Parathyroid adenoma (tissue), 2 donors: ENCODE data around the gene CHMP6.

Experiments used
- H2AFZ ChIP-seq: fragments of 300-600 bp; sonication (generic); one replicate; pipeline ENCODE4 v1.7.0; 2017; ENCODE audit warnings: antibody characterized with exemption, mild to moderate bottlenecking
- H3K27ac ChIP-seq: fragments of 300-600 bp; sonication (generic); one replicate; pipeline ENCODE4 v1.7.0; 2017
- H3K27me3 ChIP-seq: fragments of 300-600 bp; sonication (generic); one replicate; pipeline ENCODE4 v1.7.0; 2017; ENCODE audit warnings: low read length; ENCODE audit not compliant: control insufficient read depth, insufficient read depth
- H3K36me3 ChIP-seq: fragments of 300-600 bp; sonication (generic); one replicate; pipeline ENCODE4 v1.7.0; 2017; ENCODE audit warnings: low read length; ENCODE audit not compliant: control insufficient read depth, insufficient read depth
- H3K4me1 ChIP-seq: fragments of 300-600 bp; sonication (generic); one replicate; pipeline ENCODE4 v1.7.0; 2017; ENCODE audit warnings: control low read depth
- H3K4me2 ChIP-seq: fragments of 300-600 bp; sonication (generic); one replicate; pipeline ENCODE4 v1.7.0; 2017; ENCODE audit warnings: low read length
- H3K4me3 ChIP-seq: fragments of 300-600 bp; sonication (generic); one replicate; pipeline ENCODE4 v1.7.0; 2017; ENCODE audit warnings: low read depth, low read length
- H3K79me2 ChIP-seq: fragments of 300-600 bp; sonication (generic); one replicate; pipeline ENCODE4 v1.7.0; 2017; ENCODE audit warnings: control low read depth
- H3K9ac ChIP-seq: fragments of 300-600 bp; sonication (generic); one replicate; pipeline ENCODE4 v1.7.0; 2017; ENCODE audit warnings: mild to moderate bottlenecking
- H3K9me3 ChIP-seq: fragments of 300-600 bp; sonication (generic); one replicate; pipeline ENCODE4 v1.7.0; 2017; ENCODE audit warnings: low read length; ENCODE audit not compliant: control insufficient read depth
- TF ChIP-seq, protein P1 (sequence below): fragments of 300-600 bp; sonication (generic); IDR thresholded peaks from one replicate; pipeline ENCODE4 v1.7.0; 2017; ENCODE audit warnings: antibody characterized with exemption, mild to moderate bottlenecking
- donor health status: primary hyperparathyroidism.

The CHMP6 gene

DNA sequence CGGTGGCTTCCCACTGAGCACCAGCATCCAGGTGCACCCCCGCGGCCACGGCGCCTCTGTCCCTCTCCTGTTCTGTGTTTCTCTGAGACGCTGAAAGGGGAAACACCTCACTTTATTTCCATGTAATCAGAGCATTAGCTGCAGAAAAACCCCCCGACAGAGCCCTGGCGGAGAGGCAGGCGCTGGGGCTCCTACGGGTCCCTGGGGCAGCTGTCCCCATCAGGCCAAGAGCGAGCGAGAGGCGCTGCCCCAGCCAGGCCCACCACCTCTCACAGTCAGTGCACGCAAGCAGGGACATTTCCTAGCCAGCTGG lies 27.1 kb upstream of the CHMP6 start:
- Histone ChIP-seq H3K9ac (no peak overlapping the region), H3K4me1 (peaks cover 4% of the 10 kb centered on the region), H3K79me2 (no peaks in the 10 kb centered on the region), H3K27ac (no peak overlapping the region), H2AFZ (no peak overlapping the region), H3K9me3 (no peaks in the 10 kb centered on the region), H3K4me3 (no peak overlapping the region), H3K27me3 (no peaks in the 10 kb centered on the region), H3K4me2 (no peak overlapping the region), H3K36me3 (no peaks in the 10 kb centered on the region)
- TF ChIP-seq, protein P1, sequence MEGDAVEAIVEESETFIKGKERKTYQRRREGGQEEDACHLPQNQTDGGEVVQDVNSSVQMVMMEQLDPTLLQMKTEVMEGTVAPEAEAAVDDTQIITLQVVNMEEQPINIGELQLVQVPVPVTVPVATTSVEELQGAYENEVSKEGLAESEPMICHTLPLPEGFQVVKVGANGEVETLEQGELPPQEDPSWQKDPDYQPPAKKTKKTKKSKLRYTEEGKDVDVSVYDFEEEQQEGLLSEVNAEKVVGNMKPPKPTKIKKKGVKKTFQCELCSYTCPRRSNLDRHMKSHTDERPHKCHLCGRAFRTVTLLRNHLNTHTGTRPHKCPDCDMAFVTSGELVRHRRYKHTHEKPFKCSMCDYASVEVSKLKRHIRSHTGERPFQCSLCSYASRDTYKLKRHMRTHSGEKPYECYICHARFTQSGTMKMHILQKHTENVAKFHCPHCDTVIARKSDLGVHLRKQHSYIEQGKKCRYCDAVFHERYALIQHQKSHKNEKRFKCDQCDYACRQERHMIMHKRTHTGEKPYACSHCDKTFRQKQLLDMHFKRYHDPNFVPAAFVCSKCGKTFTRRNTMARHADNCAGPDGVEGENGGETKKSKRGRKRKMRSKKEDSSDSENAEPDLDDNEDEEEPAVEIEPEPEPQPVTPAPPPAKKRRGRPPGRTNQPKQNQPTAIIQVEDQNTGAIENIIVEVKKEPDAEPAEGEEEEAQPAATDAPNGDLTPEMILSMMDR, result no peak

DNA sequence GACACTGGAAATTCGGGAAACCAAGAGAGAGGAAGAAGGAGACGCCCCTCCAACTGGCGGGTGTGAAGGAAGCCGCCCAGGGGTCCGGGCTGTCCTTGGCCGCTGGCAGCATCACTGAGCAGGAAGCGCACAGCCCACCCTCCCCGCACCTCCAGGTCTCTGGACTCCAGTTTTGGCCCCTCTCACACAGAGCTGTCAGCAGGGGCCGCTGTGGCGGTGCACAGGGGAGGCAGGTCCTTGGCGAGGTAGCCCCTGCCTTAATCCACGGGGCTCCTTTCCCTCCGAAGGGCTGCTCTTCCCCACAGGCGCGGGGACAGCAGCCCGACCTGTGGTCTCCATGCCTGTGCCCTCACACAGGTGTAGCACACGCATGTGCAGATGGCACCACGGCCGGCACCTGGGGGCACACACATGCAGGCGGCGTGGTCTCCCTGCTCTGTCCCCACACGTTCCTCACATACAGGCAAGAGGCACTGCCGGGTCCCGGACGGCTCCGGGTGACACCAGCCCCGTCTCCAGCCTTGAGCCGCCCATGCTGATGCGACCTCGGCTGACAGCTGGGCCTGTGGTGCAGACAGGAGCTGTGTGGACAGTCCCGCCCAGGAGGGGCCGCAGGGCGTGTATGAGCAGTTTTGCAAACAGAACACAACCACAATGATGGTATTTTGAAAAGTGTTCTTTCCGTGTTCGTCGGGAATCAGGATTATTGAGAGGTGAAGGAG lies 26.6 kb upstream of the CHMP6 start:
- H3K79me2 ChIP-seq, result no peaks in the 10 kb centered on the region
- H3K4me1 ChIP-seq, result peaks cover 9% of the 10 kb centered on the region
- no peaks in the 10 kb centered on the region for H3K9me3 ChIP-seq
- H3K36me3 ChIP-seq, result no peaks in the 10 kb centered on the region
- no peak overlapping the region for H3K27ac ChIP-seq
- no peak overlapping the region for H2AFZ ChIP-seq
- no peaks in the 10 kb centered on the region for H3K27me3 ChIP-seq
- H3K4me3 ChIP-seq, result no peak overlapping the region
- TF ChIP-seq, protein P1, result no peak
- no peak overlapping the region for H3K9ac ChIP-seq
- no peak overlapping the region for H3K4me2 ChIP-seq

DNA sequence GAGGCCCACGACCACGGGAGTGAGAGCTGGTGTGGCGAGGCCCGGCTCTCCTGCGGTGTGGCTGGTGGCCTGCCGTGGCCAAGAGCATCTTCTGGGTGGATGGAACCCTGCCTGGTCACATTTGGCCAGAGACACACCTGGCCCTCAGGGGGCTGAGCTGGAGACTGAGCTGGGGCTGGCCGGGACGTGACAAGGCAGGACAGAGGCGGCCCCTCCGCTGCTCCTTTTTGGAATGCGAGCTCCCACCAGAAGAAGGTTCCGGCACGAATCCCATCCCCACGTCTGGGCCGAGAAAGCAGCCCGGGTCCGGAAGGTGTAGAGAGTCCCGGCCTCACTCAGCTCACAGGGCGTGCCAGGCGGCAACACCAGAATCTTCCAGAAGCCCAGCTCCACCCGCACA lies 26.0 kb upstream of the CHMP6 start:
- no peaks in the 10 kb centered on the region for H3K79me2 ChIP-seq
- H2AFZ ChIP-seq, result no peak overlapping the region
- H3K9ac ChIP-seq, result no peak overlapping the region
- no peaks in the 10 kb centered on the region for H3K27me3 ChIP-seq
- H3K4me1 ChIP-seq, result peaks cover 14% of the 10 kb centered on the region
- no peak overlapping the region for H3K4me3 ChIP-seq
- TF ChIP-seq, protein P1, result no peak
- no peak overlapping the region for H3K27ac ChIP-seq
- H3K36me3 ChIP-seq, result no peaks in the 10 kb centered on the region
- H3K4me2 ChIP-seq, result no peak overlapping the region
- no peaks in the 10 kb centered on the region for H3K9me3 ChIP-seq

DNA sequence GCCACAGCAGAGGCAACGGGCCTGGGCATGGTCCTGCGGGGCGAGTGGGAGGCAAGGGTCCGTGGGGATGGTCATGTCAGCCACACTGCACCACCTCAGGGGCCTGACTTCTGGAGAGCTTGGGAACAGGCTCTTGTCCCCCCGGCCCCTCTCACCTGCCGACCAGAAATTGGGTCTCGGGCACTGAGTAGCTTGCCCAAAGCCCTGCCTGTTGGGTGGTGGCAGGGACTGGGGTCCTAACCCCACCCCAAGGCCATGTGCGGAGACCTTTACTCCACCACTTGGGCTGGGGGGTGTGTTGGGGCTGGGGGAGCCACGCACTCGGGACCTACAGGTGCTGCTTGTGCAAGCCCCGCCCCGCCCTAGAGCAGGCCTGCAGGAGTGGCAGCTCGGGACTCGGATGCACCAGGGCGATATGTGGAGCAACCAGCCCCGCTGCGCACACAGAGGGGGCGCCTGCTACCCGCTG lies 24.2 kb upstream of the CHMP6 start:
- H3K79me2 ChIP-seq, result no peaks in the 10 kb centered on the region
- TF ChIP-seq, protein P1, result no peak
- no peak overlapping the region for H2AFZ ChIP-seq
- H3K4me2 ChIP-seq, result no peak overlapping the region
- H3K9me3 ChIP-seq, result no peaks in the 10 kb centered on the region
- no peak overlapping the region for H3K27ac ChIP-seq
- H3K27me3 ChIP-seq, result peaks cover 5% of the 10 kb centered on the region
- H3K9ac ChIP-seq, result no peak overlapping the region
- H3K4me1 ChIP-seq, result peaks cover 14% of the 10 kb centered on the region
- no peak overlapping the region for H3K4me3 ChIP-seq
- no peaks in the 10 kb centered on the region for H3K36me3 ChIP-seq

DNA sequence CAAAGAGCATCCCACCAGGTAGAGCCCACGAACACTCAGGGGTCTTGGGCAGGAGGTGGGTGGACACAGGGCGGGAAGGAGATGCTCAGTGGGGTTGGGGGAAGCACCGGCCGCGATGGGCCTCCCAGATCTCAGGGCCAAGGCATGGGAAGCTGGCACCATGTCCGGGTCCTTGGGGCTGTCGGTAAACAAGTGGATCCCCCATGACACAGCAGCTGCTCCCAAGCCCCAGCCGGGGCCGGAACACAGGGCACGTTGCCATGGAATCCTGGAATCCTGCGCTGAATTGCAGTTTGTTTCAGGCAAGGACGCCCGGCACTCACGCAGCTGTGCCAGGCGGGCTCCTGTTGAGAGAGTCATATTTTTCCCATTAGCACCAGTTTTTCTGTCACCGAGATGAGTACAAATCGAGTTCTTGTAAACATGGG lies 23.0 kb upstream of the CHMP6 start:
- H3K27ac ChIP-seq, result no peak overlapping the region
- no peaks in the 10 kb centered on the region for H3K9me3 ChIP-seq
- H3K36me3 ChIP-seq, result no peaks in the 10 kb centered on the region
- H3K4me2 ChIP-seq, result peak overlapping the region; percentile 27
- no peak overlapping the region for H3K4me3 ChIP-seq
- H3K9ac ChIP-seq, result no peak overlapping the region
- H3K4me1 ChIP-seq, result peaks cover 14% of the 10 kb centered on the region
- no peaks in the 10 kb centered on the region for H3K79me2 ChIP-seq
- TF ChIP-seq, protein P1, result no peak
- H2AFZ ChIP-seq, result no peak overlapping the region
- H3K27me3 ChIP-seq, result peaks cover 5% of the 10 kb centered on the region
